Measurements from ENCODE around the gene PSMB2. TPM values are rescaled to one million over a fixed set of nuclear protein-coding genes. Genes with fewer than 3 reads are reported as not detected.
A peak's percentile ranks its signal among the peaks of the same experiment; 100 is the strongest.
"Not testable (repeated sequence)": the region's sequence is repeated elsewhere in the genome, so short reads cannot be mapped to it uniquely, and the experiment has no call there.

Gene PSMB2
- 10 to 100 TPM; 37.5 to 38.1 TPM for total RNA-seq
- long read RNA-seq, donor 1, transcript PSMB2-201 (6 exons, 2,701 nt): major isoform, 17 of 18 reads
- long read RNA-seq, donor 1, partial matches to known transcripts: 0 of 18 reads
- long read RNA-seq, donor 1, other reads (novel, unspliced or antisense): 1 of 18 reads
- long read RNA-seq, donor 2, transcript PSMB2-201 (6 exons, 2,701 nt): major isoform, 56 of 60 reads
- long read RNA-seq, donor 2, partial matches to known transcripts: 1 of 60 reads
- long read RNA-seq, donor 2, other reads (novel, unspliced or antisense): 3 of 60 reads

DNA sequence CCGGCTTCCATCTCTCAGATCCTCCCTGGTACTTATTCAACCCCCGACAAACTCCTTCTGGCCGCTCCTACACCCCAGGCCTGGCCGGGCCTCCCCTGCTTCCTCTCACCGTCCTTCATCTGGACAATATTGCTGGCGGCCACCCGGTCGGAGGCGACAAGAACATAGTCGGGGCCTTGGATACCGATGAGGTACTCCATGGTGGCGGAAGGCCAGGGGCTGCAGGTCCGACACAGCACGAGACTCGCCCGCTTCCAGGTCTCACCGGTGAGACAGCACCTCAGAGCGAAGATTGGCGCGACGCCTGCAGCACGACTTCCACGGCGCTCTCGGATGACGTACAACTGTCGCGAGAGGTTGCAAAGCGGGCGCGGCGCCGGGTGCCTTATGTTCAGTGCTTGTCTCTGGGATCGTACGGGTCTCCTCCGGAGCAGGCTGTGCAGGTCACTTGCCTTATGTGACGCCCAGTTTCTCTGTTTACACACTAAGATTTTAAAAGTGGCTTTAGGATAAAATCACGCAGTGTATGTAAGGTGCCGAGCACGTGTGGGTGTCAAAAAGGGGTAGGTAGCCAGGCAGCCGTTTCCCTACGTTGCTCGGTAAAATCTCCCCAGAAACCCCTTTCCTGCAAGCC is at the start of gene PSMB2:
PSMB2 (minus strand) TSS at position 294 of the 634 bp plus-strand sequence; CDS start at position 200, 94 bp downstream.
- peak; percentile 99 for DNase-seq (ENCODE audit: low spot score)
- intact Hi-C loops (cut with DNase I): no loop called here

DNA sequence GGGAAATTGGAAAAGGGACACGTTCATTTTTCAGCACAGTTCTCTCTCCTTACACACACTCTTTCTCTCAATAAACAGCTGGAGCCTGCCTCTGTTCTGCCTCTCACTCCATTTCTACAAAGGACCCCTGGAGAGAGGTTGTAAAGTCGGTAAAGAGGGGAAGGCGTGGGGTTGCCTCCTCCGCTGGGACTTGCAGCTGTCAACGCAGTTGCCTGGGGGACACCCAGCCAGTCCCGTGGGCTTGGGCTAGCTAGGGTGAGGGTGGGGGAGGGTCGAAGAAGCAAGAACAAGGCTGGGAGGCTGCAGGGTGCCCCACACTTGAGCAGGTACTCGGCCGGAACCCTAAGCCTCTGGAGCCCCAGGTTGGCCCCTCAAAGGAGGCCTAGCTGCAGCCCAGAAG is 49.8 kb upstream of the PSMB2 start:
- peak; percentile 60 for DNase-seq (ENCODE audit: low spot score)
- intact Hi-C loops (cut with DNase I): no loop called here

DNA sequence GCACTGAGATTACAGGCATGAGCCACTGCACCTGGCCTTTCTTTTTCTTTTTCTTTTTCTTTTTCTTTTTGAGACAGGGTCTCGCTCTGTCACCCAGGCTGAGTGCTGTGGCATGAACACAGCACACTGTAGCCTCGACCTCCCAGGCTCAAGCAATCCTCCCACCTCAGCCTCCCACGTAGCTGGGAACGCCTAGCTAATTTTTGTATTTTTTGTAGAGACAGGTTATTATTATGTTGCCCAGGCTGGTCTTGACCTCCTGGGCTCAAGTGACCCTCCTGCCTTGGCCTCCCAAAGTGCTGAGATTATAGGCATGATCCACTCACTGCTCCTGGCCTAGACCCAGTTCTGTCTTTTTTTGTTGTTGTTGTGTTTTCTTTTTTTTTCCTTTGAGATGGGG is 48.8 kb upstream of the PSMB2 start:
- DNase-seq (ENCODE audit: low spot score): peak; percentile 20
- intact Hi-C loops (cut with DNase I): not testable (repeated sequence)

DNA sequence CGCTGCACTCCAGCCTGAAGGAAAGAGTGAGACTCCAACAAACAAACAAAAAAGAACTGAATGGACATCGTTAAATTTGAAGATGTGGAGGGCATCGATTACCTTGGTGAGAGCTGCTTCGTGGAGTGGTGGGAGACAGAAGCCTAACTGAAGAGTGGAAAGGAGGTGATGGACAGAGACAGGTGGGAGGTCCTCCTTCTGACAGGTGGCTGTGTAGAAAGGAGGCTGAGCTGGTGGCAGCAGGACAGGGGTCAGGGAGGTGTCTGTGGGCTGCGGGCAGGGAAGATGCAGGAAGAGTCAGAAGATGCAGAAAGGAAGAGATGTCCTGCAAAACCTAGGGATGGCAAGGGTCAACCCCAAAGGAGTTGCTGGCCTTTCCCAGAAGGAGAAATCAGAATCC is 46.8 kb upstream of the PSMB2 start:
- DNase-seq (ENCODE audit: low spot score): peak; percentile 38
- intact Hi-C loops (cut with DNase I): no loop called here

DNA sequence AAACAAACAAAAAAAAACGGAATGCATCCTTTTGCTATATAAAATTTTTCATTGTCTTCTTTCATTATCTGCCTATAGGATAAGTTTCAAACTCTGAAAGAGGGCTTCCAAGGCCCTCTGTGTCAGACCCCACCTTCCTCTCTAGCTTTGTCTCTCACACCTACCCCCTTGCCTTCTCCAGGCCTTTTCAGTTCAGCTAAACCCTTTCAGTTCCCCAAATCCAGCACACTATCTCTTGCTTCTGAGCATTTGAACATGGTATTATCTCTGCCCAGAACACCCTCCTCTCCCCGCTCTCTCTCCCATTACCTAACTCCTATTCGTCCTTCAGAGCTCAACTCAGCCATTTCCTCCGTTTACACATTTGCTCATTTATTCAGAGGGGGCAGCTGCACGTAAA is 41.7 kb upstream of the PSMB2 start:
- intact Hi-C loops (cut with DNase I): no loop called here
- DNase-seq (ENCODE audit: low spot score): no peak

DNA sequence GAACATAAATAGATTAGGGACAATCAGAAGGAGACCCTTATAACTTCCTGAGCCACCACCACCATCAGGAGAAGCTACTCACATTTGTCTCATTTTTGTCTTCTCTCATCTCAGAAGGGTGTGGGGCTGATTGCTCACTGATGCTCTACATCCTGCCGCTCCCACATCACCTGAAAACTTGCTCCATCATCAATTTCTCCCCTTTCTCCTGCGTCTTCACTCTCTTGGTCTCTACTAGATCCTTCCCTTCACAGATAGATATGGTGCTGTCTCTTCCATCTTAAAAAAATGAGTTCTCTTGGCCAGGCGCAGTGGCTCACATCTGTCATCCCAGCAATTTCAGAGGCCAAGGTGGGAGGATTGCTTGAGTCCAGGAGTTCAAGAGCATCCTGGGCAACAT is 38.9 kb upstream of the PSMB2 start:
- intact Hi-C loops (cut with DNase I): no loop called here
- no peak for DNase-seq (ENCODE audit: low spot score)

DNA sequence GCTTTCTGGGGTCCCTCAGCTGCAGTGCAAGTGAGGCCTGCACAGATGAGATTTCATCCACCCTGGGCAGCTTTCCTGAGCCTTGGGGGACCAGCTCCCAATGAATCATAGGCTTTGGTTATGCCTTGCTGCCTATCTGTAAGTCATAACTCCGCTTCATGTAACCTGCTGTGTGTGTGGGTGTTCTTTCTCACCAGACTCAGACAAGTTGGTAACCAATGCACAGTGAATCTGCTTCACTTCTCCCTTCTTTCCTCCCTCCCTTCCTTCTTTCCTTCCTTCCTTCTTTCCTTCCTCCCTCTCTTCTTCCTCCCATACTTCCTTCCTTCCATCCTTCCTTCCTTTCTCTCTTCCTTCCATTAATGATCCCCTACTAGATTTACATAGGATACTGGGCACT is 34.4 kb upstream of the PSMB2 start:
- intact Hi-C loops (cut with DNase I): no loop called here
- DNase-seq (ENCODE audit: low spot score): no peak

DNA sequence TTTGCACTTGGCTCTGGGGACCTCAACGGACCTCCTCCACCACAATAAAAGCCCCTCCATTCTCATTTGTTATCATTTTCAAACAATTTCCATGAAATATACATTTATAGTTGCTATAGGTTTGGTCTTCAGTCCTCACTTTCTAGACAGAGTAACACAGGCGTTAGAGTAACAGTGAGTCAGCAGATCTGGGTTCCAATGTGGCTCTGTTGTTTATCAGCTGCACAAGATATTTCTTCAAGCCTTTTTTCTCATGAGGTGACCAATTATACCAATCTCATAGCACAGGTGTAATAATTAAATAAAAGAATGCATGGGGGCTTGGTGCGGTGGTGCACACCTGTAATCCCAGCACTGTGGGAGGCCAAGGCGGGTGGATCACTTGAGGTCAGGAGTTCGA is 32.8 kb upstream of the PSMB2 start:
- intact Hi-C loops (cut with DNase I): no loop called here

DNA sequence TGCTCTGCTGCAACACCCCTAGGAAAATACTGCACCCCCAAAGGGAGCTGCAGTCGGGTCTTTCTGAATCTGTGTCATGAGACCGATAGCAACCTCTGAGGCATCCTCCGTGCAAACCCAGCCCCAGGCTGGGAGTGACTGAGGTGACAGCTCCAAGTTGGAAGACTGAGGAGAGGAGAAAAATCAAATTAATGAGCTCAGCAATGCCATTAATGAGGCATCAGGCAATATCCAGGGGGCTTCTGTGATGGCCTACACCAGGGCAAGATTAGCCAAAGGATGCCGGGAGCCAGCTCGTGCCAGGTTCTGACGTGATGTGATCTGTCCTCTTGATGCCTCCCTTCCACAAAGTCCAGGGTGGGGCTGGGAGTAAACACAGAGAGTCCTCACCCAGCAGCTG is 30.8 kb upstream of the PSMB2 start:
- intact Hi-C loops (cut with DNase I): no loop called here
- DNase-seq (ENCODE audit: low spot score): no peak

More for the DNA sequence above, 32.8 kb upstream of the PSMB2 start:
- no peak for DNase-seq (ENCODE audit: low spot score)

DNA sequence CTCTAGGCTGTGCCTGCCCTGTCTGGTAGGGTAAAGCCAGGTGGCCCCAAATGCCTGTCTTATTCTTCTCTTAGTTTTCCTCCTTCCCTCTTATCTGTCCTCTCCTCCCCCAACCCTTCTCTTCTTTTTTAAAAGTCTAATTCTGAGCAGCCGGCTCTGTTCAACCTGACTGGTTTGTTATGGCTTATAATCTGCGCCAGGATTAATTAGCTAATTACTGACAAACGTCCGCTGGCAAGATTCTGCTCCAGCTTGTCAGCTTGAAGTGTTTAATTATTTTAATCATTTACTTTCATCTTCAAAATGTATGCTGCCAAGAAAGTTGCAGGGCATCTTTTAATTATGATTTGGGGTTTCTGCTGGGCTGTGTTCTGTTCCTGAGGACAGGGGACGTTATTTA is 27.2 kb upstream of the PSMB2 start:
- no peak for DNase-seq (ENCODE audit: low spot score)
- intact Hi-C loops (cut with DNase I): no loop called here

DNA sequence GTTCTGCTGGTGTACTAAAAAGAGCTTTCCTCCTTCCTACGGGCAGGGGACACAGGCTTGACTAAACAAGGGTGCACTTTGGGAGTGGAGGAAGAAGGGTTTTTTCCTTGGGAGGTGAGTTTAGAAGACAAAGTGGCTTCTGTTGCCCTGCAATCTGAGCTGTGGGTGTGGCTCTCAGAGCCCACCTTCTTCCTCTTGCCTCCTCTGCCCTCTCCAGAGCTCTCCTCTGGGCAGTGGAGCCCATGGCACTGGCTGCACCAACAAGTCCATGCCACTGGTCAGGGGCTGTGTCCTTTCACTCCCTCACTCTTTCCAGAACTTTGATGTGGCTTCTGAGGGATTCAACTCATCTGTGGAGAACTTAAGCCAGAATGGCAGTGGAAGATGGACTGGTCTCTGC is 25.6 kb upstream of the PSMB2 start:
- no peak for DNase-seq (ENCODE audit: low spot score)

DNA sequence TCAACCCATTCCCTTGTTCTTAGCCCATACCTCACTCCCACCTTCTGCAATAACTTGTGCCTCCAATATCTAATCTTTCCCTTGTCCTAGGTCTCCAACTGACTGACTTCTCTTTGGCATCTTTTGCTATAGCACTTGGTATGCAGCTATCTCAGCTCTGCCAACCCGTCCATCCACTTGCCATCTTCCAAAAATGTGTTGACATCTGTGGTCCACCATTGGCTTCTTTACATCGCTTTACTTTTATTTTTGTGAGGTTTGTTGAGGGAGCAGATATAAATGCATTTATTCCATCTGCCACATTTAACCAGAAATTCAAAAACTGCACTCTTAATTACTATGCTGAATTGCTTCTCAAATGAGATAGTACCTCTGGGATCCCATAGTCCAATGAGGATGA is 24.9 kb upstream of the PSMB2 start:
- intact Hi-C loops (cut with DNase I): no loop called here
- DNase-seq (ENCODE audit: low spot score): no peak

More for the DNA sequence above, 25.6 kb upstream of the PSMB2 start:
- intact Hi-C loops (cut with DNase I): no loop called here

DNA sequence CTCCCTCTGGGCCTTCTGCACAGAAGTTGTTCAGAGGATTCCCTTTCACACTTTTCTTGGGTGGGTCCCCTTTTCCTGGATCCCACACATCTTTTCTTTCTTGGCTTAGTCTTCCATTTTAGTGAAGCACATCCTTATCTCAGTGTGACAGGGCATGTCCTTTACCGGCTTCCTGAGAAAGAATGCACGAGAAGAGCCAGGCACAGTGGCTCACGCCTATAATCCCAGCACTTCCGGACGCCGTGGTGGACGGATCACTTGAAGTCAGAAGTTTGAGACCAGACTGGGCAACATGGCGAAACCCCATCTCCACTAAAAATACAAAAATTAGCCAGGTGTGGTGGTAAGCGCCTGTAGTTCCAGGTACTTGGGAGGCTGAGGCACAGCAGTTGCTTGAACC is 22.1 kb upstream of the PSMB2 start:
- intact Hi-C loops (cut with DNase I): no loop called here
- DNase-seq (ENCODE audit: low spot score): no peak

DNA sequence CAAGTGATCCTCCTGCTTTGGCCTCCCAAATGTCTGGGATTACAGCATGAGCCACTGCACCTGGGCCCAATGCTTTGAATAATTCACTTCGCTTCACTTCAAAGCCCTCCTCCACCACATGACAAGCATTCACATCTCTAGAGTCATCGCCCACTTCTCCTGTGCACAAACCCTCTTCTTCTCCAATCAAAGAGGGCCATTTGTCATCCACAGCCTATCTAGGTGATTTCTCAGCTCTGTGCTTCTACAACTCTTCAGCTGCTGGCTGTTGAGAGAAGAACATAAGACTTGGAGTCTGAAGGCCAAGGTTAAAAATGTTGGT is 20.1 kb upstream of the PSMB2 start:
- intact Hi-C loops (cut with DNase I): no loop called here

DNA sequence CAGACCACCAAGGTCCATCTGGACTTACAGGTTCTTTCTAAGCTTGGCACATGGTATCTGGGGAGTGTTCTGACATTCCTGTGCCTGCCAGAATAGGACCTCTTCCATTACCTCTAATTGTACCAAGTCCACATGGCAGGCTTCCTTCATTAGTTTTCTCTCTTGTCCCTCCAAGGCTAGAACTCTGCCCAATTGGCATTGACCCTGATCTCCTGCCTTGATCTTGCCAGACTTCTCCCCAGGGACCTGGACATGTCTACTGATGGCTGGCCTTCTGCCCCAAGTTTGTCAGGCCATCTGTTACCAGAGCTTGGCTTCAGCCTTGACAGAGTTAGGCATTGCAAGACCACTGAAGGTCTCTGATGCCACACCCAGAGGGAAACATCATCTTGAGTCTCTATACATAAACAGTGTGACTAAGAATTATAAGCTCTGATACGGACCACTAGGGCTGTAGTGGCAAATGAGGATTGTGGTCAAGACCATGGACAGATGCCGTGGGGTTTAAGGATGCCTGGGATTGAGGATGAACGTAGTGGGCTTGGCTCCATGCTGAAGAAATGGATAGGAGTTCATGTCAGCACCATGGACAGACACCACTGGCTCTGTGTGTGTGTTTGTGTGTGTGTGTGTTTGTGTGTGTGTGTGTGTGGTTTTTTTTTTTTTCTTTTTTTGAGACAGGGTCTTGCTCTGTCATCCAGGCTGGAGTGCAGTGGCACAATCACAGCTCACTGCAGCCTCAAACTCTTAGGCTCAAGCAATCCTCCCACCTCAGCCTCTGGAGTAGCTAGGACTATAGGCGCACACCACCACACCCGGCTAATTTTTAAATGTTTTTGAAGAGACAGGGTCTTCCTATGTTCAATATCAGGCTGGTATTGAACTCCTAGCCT is 19.5 kb upstream of the PSMB2 start:
- no peak for DNase-seq (ENCODE audit: low spot score)
- intact Hi-C loops (cut with DNase I): no loop called here

More for the DNA sequence above, 20.1 kb upstream of the PSMB2 start:
- DNase-seq (ENCODE audit: low spot score): no peak

DNA sequence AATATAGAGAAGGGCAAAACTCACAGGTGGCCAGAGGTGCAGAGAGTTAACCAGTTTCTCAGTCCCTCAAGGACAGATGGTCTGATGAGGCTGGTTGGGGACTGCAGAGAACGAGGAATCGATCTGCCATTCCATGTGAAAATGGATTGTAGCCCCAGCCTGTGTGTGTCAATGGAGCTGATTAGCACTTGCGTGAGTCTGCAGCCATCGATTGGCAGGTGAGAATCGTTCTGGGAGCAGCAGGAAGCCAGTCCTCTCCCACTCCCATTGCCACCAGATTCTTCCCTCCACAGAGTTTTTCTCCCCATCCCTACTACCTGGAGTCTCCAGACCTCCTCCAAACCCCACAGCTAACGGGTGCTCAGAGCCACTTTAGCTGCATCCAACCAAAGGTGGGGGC is 18.3 kb upstream of the PSMB2 start:
- intact Hi-C loops (cut with DNase I): no loop called here

DNA sequence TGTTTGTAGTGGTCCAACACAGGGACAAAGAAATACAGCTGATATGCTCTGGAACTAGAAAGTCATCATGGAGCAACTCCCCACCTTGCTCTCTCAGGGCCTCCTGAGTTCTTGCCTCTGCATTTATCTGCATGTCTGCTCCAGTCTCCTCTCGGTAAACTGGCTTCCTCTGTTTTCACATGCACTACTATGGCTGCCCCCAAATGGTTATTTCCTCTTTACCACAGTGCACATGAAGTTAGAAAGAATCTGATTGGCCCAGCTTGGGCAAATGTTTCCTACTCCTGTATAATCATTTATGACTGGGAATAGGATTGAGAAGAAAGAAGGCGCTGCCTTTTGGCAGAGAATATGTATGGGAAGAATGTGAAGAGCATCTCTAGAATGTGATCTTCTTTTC is 16.5 kb upstream of the PSMB2 start:
- DNase-seq (ENCODE audit: low spot score): no peak
- intact Hi-C loops (cut with DNase I): no loop called here

More for the DNA sequence above, 18.3 kb upstream of the PSMB2 start:
- DNase-seq (ENCODE audit: low spot score): no peak

DNA sequence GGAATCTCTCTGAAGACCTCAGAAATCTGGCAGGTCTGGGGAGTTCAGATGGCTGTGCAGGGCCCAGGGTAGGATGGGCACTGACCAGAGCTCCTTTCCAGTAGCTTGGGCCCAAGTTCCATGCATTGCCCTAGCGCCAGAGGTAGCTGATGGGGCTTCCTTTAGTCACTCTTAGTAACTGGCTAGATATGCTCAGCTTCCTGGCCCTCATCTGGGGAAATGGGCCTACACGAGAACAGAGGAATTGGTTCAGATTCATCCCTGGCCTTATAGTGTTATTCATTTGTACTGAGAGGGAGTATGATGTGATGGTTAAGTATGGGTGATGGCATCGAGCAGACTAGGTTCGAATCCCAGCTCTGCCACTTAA is 15.5 kb upstream of the PSMB2 start:
- intact Hi-C loops (cut with DNase I): no loop called here
- DNase-seq (ENCODE audit: low spot score): no peak

DNA sequence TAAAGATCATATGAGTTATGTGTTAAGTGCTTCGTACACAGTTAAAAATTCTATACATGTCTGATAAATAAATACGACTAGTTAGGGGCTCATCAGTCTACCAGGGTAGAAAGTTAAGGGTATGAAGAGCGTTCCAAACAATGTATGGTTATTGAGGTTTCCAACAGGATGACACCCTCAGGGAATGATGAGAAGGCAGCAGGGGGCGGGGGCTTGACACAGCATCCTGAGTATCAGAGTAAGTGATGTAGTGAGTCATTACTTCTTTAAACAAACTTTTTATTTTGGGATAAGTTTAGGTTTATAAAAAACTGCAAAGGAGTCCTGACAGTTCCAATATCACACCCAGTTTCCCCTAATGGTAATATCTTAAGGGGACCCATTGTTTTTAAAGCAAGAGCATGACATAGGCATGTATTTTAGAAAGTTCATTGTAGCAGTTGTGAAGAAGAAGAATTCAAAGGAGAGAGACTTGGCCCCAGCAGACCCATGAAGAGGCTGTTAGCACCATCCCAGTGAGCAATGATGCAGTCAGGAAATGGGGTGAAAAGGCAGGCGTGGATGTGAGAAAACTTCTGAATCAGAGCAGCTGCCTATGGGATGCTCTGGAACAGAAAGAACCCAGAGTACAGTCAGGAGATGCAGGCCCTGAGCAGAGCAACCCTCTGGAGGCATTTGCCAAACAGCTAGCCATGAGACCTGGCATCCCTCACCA is 15.0 kb upstream of the PSMB2 start:
- no peak for DNase-seq (ENCODE audit: low spot score)
- intact Hi-C loops (cut with DNase I): no loop called here

DNA sequence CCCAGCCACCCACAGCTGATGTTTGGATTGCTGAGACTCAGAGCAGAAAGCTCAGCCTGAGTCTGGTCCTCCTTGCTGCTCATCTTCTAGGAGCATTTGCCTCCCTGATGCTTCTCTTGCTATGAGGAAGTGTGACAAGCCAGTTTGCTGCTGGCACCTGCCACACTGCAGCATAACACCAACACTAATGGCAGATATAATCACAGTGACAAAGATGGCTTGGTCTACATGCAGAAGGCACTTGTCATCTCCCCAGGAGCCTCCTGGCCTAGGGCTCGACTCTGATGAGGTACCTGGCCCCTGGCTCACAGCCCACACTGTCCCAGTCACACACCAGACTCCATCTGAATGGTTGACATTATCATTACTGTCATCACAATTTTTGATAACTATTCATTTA is 13.9 kb upstream of the PSMB2 start:
- no peak for DNase-seq (ENCODE audit: low spot score)
- intact Hi-C loops (cut with DNase I): no loop called here

Measured in posterior vena cava (tissue), 2 donors.